ENCODE results near the gene CT45A7. TPM values are rescaled to one million over a fixed set of nuclear protein-coding genes. Genes with fewer than 3 reads are reported as not detected.

Gene CT45A7, protein sequence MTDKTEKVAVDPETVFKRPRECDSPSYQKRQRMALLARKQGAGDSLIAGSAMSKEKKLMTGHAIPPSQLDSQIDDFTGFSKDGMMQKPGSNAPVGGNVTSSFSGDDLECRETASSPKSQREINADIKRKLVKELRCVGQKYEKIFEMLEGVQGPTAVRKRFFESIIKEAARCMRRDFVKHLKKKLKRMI
- not detected in 5 replicates for total RNA-seq (2022; extraction: Qiagen RNA extraction; ENCODE audit: low read depth)

GRCh38 chrX:135837180-135837579, at the start of gene CT45A7:
Gene CT45A7, minus strand, starts transcription at chrX:135837280. Its CDS starts 3,747 bp downstream, at chrX:135833533.

DNA sequence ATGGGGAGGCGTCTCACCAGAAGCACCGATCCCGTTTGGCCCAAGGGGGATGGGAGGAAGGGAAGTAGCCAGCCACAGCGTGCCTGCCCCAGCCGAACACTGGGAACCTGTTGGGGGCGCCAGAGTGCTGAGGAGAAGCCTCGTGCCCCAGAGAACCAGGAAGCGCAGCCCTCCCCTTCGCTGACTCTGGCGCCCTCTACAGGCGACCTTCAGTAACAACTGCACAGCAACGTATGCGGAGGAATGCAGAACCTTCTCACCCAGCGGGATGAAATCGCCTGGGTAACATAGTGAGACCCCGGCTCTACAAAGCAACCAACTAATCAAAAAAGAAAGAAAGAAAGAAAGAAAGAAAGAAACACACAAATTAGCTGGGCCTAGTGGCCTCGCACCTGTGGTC, 34.6 kb upstream of the CT45A7 start, which contains the start of gene CT45A9:
Gene CT45A9 (minus strand): TSS at position 101 of the 400 bp plus-strand sequence. CDS start 3,751 bp downstream, outside the sequence.

GRCh38 chrX:135854438-135854837, 17.4 kb upstream of the CT45A7 start, which contains the start of gene CT45A8:
Gene CT45A8, minus strand, starts transcription at chrX:135854538. Its CDS starts 3,755 bp downstream, at chrX:135850783.

GRCh38 chrX:135819912-135820311, 17.2 kb downstream of the CT45A7 start, which contains the start of gene CT45A2:
Gene CT45A2, minus strand, starts transcription at chrX:135820012. Its CDS starts 3,747 bp downstream, at chrX:135816265.

DNA sequence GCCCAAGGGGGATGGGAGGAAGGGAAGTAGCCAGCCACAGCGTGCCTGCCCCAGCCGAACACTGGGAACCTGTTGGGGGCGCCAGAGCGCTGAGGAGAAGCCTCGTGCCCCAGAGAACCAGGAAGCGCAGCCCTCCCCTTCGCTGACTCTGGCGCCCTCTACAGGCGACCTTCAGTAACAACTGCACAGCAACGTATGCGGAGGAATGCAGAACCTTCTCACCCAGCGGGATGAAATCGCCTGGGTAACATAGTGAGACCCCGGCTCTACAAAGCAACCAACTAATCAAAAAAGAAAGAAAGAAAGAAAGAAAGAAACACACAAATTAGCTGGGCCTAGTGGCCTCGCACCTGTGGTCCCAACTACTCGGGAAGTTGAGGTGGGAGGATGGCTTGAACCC, 34.4 kb downstream of the CT45A7 start, which contains the start of gene CT45A6:
Gene CT45A6 (minus strand): TSS at position 101 of the 400 bp plus-strand sequence. CDS start 3,794 bp downstream, outside the sequence.

GRCh38 chrX:135785403-135785802, 51.7 kb downstream of the CT45A7 start, which contains the start of gene CT45A5:
Gene CT45A5, minus strand, starts transcription at chrX:135785503. Its CDS starts 3,774 bp downstream, at chrX:135781729.

Other genes starting within 250 kb of the CT45A7 start
- gene CT45A1, start 123.6 kb downstream of the CT45A7 start, total RNA-seq (2022; extraction: Qiagen RNA extraction; ENCODE audit: low read depth) = not detected in 5 replicates
- gene CT45A3, start 69.1 kb downstream of the CT45A7 start, total RNA-seq (2022; extraction: Qiagen RNA extraction; ENCODE audit: low read depth) = not detected in 5 replicates
- gene CT45A5, start 51.8 kb downstream of the CT45A7 start, total RNA-seq (2022; extraction: Qiagen RNA extraction; ENCODE audit: low read depth) = not detected in 5 replicates
- gene CT45A6, start 34.5 kb downstream of the CT45A7 start, total RNA-seq (2022; extraction: Qiagen RNA extraction; ENCODE audit: low read depth) = not detected in 5 replicates
- gene CT45A2, start 17.3 kb downstream of the CT45A7 start, total RNA-seq (2022; extraction: Qiagen RNA extraction; ENCODE audit: low read depth) = not detected in 5 replicates
- gene CT45A8, start 17.3 kb upstream of the CT45A7 start, total RNA-seq (2022; extraction: Qiagen RNA extraction; ENCODE audit: low read depth) = not detected in 5 replicates
- not detected in 5 replicates for gene CT45A9, start 34.5 kb upstream of the CT45A7 start, total RNA-seq (2022; extraction: Qiagen RNA extraction; ENCODE audit: low read depth)
- gene CT45A10, start 56.2 kb upstream of the CT45A7 start, total RNA-seq (2022; extraction: Qiagen RNA extraction; ENCODE audit: low read depth) = 0.33 TPM in 1 of 5 replicates, not detected in the others
- 0.05 TPM in 1 of 5 replicates, not detected in the others for gene SAGE1, start 56.4 kb upstream of the CT45A7 start, total RNA-seq (2022; extraction: Qiagen RNA extraction; ENCODE audit: low read depth)
- gene MMGT1, start 136.7 kb upstream of the CT45A7 start, total RNA-seq (2022; extraction: Qiagen RNA extraction; ENCODE audit: low read depth) = 8.7 to 19.3 TPM (median 17.5 TPM) in 5 replicates
- gene SLC9A6, start 148.2 kb upstream of the CT45A7 start, total RNA-seq (2022; extraction: Qiagen RNA extraction; ENCODE audit: low read depth) = 6.1 to 10.7 TPM (median 8.2 TPM) in 5 replicates

All from A549 treated with ZK216348 at 1 μM for 4 hours (cell line).